Fibroblast of villous mesenchyme (primary cell): Measurements from ENCODE around the gene RHEBL1. TPM values are rescaled to one million over a fixed set of nuclear protein-coding genes. Genes with fewer than 3 reads are reported as not detected.

Source experiments
- DNase-seq: peaks from one replicate; pipeline ENCODE4 v3.0.0-alpha.2; 2010; ENCODE audit warnings: low read depth
- H3K4me3 ChIP-seq: 2 replicates; pipeline ENCODE4 v1.5.1; 2011; ENCODE audit warnings: low read depth, mild to moderate bottlenecking, low read length
- CTCF ChIP-seq: IDR thresholded peaks from 2 replicates; pipeline ENCODE4 v1.5.1; 2012; ENCODE audit warnings: low read depth, mild to moderate bottlenecking, low read length; ENCODE audit not compliant: insufficient read depth
- total RNA-seq: library from RNA; depleted of rRNA; stranded (reverse); fragments of >200 nt; gene quantifications from 2 replicates; pipeline ENCODE4 v1.2.3, GENCODE V29; 2012

Gene RHEBL1
- total RNA-seq, 1 donor: 0.86 TPM

GRCh38 chr12:49041881-49042484 lies 27.8 kb downstream of the RHEBL1 start:
- no peak overlapping the region for H3K4me3 ChIP-seq
- TF ChIP-seq CTCF: no peak
- DNase-seq: no peak

GRCh38 chr12:49041036-49041880 lies 28.5 kb downstream of the RHEBL1 start:
- TF ChIP-seq CTCF: no peak
- DNase-seq: no peak
- no peak overlapping the region for H3K4me3 ChIP-seq

- TF ChIP-seq CTCF: no peak
- no peak overlapping the region for H3K4me3 ChIP-seq
- DNase-seq: no peak
Observed at GRCh38 chr12:49040364-49040855, 29.4 kb downstream of the RHEBL1 start.

GRCh38 chr12:49039421-49040363 lies 30.1 kb downstream of the RHEBL1 start:
- H3K4me3 ChIP-seq: no peak overlapping the region
- TF ChIP-seq CTCF: no peak
- DNase-seq: no peak

GRCh38 chr12:49038291-49038955 lies 31.4 kb downstream of the RHEBL1 start:
- no peak overlapping the region for H3K4me3 ChIP-seq
- no peak for DNase-seq
- no peak for TF ChIP-seq CTCF

- DNase-seq: no peak
- H3K4me3 ChIP-seq: no peak overlapping the region
- no peak for TF ChIP-seq CTCF
Observed at GRCh38 chr12:49037947-49038237, 31.9 kb downstream of the RHEBL1 start.
